ENCODE measurements around the gene HOXC9.

The HOXC9 gene

DNA sequence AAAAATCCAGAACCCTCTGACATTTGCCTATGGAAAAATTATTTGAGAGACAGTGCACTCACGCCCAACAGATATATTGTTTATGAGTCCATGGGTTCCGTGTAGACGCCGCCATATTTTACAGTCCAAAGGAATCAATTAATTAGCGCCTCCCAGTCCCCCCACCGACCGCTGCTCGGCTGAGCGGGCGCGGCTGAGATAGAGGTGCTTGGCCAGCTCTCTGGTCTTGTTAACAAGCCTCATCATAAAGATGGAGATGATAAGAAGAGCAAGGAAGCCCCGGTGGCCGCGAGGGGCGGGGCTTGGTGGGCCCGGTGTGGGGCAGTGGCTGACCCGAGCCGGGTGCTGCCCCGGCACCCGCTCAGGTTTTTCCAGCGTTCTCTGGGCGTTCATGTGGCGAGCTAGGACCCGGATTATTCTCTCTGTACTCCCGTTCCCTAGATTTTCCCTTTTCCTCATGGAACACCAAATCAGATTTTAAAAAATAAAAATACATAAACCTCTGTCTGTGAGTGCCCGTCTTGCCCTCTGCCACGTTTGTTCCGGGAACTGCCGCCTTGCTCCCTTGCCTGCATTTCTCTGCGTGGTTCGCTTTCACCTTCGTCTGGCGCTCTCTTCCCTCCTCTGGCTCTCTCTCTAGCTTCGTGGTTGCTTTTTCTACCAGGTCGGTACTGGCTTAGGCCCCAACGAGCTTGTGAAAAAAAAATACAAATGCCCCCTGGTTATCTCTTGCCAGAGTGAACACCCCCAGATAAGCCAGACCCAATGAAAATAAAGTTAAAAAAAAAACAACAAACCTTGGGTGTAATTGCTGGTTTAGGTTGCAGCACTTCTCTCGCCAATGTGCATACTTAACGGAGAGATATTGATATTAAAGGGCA lies 36.3 kb upstream of the HOXC9 start:
- no peak for DNase-seq

- DNase-seq: peak; percentile 17
Measured at GRCh38 chr12:53964315-53964713, 35.6 kb upstream of the HOXC9 start.

GRCh38 chr12:53965281-53966084 lies 34.5 kb upstream of the HOXC9 start:
- peak; percentile 48 for DNase-seq

DNA sequence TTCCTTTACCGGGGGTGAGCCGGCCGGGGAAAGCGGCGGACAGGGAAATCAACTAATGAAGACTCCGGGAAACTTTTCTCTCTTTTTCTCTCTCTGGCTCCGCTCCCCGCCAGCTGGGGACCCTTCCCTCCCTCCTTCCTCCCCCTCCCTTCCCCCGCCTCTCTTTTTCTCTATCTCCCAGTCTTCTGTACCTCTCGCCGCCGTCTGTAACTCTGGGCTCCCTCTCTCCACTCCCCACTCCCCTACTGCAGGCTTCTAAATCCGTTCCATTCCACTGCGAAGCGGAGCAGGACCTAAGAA lies 33.9 kb upstream of the HOXC9 start:
- no peak for DNase-seq

DNA sequence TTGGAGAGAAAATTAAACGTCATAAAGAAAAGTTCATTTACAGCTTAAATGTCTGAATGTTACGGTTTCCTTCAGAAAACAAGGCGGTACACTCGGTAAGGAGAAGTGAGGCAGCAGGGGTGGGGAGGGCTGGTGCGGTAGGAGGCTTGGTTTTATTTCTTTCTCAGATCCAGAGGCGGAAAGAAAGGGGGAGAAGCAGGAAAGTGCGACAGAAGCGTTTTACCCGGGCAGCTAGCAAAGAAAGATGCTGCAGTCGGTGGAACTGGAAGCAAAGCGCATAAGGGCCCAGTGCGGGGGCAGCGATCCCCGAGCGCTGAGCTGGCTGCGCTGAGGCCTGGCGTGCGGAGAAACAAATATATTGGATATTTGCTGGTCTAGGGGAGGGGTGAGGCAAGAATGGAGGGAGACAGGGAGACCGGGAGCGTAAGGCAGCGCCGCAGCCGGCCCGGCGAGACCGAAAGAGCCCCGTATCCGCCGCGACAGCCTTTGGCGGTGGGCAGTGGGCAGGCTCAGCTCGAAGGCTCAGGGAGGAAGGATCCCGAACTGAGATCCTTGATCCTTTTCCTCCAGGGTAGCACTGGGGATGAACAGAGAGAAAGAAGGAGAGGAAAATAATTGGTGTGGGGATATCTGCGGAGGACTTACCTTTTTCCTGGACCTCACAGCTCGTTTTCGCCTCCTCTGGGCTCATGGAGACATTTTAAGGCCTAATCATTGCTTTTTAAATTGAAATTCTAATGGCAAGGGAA lies 33.4 kb upstream of the HOXC9 start:
- DNase-seq: no peak

- no peak for DNase-seq
Measured at GRCh38 chr12:53967421-53967925, 32.5 kb upstream of the HOXC9 start.

DNA sequence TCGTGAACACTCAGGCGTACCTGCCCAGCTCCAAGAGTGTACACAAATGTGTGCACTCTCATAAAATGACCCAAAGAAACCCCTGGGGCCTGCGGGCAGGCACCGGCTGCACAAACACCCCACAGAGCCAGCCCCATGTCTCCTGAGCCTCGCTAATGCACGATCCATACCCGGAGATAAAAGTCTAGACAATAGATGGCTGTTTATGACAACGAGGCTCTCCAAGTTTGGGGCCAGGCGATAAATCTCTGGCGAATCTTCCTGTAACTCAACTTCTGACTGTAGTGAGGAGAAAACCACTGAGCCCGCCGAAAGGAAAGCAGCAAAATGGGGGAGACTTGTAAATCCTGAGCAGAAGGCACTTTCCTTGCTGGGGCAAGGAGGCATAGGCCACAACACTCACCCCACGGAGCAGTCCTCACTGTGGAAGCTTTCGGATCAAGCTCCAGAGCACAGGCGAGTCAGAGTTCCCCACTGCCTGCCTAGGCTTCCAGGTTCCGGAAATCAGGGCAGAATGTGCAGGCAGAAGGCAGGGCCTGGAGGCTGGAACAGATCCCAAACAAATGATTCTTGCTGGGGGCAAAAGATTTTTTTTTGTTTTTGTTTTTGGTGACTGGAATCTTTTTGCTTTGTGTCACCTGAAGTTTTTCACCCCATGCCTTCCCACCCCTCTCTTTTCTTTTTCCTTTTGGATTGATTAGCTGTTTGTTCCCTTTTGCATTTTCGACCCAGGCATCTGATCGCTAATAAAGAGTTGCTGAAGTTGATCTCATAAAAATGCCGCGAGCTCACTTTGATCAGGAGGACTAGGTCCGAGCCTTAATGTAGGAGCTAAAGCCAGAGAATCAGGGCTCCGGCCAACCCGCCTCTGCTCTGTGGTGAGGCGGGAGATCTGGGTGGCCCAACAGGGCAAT lies 31.5 kb upstream of the HOXC9 start:
- no peak for DNase-seq

DNA sequence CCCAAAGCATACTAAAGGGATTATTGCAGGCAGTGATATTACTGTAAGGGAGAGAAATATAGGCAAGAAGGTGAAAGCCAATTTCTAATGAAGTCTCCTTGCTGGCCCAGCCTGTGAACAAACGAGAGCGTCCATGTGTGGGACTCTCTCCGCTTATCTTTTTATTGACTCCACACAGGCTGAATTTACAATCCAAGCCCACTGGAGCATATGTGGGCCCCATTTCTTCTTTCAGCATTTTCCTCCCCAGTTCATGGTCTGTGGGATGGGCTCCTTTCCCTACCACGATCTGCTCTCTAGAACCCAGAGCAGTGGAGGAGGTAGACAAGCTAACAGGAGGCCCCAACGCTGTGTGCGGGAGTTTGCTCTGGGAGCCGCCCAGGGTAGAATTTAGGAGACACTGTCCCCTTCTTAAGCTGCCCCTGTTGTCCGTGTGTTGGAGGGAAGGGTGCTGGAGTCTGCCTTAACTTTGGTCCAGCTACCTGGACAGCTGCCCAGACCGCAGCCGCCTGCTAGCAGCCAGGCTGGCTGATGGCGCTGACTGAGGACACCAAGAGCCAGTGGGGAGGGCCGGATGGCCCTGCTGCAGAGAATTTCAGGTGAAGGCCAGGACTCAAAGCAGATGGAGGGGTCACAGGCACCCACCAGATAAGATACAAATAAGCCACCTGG lies 30.2 kb upstream of the HOXC9 start:
- DNase-seq: no peak

DNA sequence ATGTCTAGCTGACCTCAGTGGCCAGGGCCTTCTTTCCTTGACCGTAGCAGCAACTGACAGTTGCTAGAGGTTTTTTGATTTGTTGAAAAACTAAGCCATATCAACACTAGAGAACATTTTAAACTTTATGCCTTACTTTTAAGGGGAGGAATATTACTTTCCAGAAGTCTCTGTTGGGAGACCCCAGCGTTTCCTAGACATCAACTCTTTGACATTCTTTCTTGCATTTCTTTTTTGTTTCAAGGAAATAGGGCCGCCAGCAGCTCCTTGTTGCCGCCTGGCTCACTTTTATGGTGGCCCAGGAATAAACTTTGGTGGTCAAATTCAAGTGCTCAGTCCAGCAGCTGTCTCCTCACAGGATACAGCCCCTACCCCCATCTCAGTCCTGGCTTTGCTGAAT lies 29.5 kb upstream of the HOXC9 start:
- DNase-seq: no peak

DNA sequence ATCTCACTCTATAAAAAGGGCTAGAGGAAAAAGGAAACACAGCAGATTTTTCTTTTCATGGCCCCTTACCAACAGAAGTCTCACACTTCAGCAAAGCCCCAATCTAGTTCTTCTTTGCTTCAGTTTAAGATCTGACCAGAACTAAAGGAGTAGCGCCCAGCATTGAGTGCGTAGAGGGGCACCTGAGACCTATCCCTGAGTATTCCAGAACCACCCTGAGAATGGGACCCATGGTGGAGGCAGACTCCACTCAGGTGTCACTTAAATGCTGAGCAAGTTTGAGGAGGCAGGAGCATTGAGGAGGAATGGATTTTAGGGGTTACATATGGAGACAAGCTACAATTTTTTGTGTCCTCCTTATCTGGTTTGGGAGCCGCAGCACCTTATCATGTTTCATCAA lies 28.8 kb upstream of the HOXC9 start:
- no peak for DNase-seq

DNA sequence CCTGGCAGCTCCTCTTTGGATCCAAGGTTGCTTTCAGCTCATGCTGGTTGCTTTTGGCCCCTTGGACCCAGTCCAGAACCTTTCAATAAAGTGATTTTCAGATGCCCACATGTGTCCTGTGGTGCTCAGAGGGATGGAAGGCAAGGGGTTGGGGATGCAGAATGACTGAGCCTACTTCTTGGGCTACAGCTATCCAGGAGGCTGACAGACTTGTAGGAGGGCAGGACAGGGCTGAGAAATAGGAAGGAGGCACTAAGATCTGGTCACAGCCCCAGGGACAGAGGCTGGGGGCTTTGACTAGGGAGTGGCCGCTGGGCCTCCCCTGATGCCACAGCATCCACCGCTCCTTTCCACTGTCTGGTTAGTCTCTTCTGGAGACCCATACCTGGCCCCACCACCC lies 28.3 kb upstream of the HOXC9 start:
- no peak for DNase-seq

DNA sequence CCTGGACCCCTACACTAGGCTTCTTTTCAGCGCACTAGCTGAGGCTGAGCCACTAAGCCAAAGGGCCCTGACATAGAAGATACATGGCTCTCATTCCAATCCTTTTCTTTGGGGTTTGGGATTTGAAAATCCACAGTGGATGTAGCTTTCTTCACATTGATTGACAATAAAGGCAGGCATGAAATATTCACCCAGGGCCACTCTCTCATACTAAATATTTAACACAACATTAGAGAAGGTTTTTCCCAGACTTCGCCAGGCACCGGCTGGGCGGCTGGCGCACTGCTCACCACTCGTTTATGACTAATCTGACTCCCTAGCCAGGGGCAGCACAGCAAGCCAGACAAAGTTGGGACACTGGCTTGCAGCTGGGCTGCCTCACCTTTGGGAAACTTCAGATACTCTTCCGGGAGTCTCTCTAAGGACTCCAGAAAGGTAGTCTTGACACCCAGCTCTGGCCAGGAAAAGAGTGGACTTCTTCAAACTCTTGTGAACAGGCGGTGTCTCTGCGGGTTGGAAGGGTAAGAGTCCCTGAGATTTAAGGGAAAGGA lies 27.7 kb upstream of the HOXC9 start:
- DNase-seq: no peak

GRCh38 chr12:53972722-53973235 lies 27.2 kb upstream of the HOXC9 start, which contains the start of gene HOXC11:
Gene HOXC11 (plus strand): TSS chr12:53973126. CDS start chr12:53973242, 116 bp downstream.
- DNase-seq: no peak

DNA sequence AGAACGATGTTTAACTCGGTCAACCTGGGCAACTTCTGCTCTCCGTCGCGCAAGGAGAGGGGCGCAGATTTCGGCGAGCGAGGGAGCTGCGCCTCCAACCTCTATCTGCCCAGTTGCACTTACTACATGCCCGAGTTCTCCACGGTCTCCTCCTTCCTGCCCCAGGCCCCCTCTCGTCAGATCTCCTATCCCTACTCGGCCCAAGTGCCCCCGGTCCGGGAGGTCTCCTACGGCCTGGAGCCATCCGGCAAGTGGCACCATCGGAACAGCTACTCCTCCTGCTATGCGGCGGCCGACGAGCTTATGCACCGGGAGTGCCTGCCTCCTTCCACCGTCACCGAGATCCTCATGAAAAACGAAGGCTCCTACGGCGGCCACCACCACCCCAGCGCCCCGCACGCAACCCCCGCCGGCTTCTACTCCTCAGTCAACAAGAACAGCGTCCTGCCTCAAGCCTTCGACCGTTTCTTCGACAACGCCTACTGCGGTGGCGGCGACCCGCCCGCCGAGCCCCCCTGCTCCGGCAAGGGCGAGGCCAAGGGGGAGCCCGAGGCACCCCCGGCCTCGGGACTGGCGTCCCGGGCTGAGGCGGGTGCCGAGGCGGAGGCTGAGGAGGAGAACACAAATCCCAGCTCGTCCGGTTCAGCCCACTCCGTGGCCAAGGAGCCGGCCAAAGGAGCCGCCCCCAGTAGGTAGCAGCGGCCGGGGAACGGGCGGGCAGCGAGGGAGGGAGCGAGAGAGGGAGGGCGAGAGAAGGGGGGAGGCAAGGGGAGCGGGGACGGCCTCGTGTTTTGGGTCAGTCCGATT lies 26.5 kb upstream of the HOXC9 start:
- peak; percentile 54 for DNase-seq

- peak; percentile 71 for DNase-seq
Measured at GRCh38 chr12:53974084-53975063, 25.6 kb upstream of the HOXC9 start, which contains the start of gene HOTAIR. Gene HOTAIR (minus strand): TSS chr12:53974954.

- peak; percentile 47 for DNase-seq
Measured at GRCh38 chr12:53975064-53975471, 24.9 kb upstream of the HOXC9 start.

DNA sequence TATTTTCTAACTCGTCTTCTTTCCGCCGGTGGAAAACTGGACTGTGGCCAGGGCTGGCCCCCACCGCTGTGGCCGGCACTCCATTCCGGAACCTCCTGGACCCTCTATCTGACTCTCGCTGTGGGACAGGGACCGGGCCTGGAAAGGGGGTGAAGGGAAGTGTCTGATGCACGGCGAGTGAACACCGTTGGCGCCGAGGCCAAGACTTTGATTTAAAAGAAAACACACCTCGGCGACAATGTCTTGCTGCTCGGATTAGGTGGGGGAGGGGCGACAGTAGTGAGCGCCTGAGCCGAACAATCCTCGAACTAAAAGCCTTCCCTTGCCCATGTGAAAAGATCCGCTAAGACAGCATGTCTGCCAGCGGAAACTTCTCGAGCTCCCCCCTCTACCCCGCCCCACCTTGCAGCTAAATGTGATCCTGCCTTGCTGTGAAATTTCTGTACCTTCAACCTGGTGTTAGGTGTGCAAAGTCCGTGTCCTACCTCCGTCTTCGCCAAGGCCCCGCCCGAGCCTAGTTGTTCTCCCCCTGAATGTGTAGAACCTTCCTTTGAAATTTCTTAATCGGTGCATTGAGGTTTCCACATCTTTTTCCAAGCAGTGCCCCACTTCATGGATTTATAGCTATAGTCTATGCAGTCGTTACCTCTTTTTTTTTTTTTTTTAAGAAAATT lies 24.3 kb upstream of the HOXC9 start:
- DNase-seq: no peak

GRCh38 chr12:53976172-53976822 lies 23.7 kb upstream of the HOXC9 start:
- DNase-seq: no peak
